Tibial artery (tissue), 4 donors: ENCODE data around the gene CEP135.
"Not testable (repeated sequence)": the region's sequence is repeated elsewhere in the genome, so short reads cannot be mapped to it uniquely, and the experiment has no call there.

Experiments used
- DNase-seq, 2 donors: peaks; one replicate each; pipeline ENCODE4 v3.0.0-alpha.2; 2019
- H3K27ac ChIP-seq, 2 donors: fragments of 200-600 bp; sonication (generic) in 1 of 2; 1 replicate in 1 of 2; 2 replicates in 1 of 2; pipeline ENCODE4 v1.5.1; 2018 to 2019; ENCODE audit warnings: mild to moderate bottlenecking in 1 of 2
- H3K27me3 ChIP-seq, 2 donors: fragments of 200-600 bp; sonication (generic) in 1 of 2; one replicate each; pipeline versions ENCODE4 v1.5.1 to v1.6.0; 2016 to 2019
- H3K36me3 ChIP-seq, 3 donors: fragments of 200-600 bp; sonication (generic) in 2 of 3; one replicate each; pipeline ENCODE4 v1.5.1; 2016 to 2019; ENCODE audit warnings: mild to moderate bottlenecking in 2 of 3
- H3K4me1 ChIP-seq, 4 donors: fragments of 200-600 bp; sonication (generic) in 2 of 4; 1 replicate in 3 of 4; 2 replicates in 1 of 4; pipeline ENCODE4 v1.5.1; 2016 to 2019
- H3K4me3 ChIP-seq, 2 donors: fragments of 200-600 bp; sonication (generic) in 1 of 2; 1 replicate in 1 of 2; 2 replicates in 1 of 2; pipeline ENCODE4 v1.5.1; 2018 to 2019; ENCODE audit warnings: mild to moderate bottlenecking in 2 of 2
- H3K9me3 ChIP-seq, 3 donors: fragments of 200-600 bp; sonication (generic) in 1 of 3; one replicate each; pipeline ENCODE4 v1.5.1; 2016 to 2019
- intact Hi-C: fragments of 100-400 bp; cut with DNase I; formaldehyde crosslinking; loops from one replicate; pipeline ENCODE4 v1.15.0; 2023; ENCODE audit warnings: low total_unique reads
- TF ChIP-seq, protein P1 (sequence below), 2 experiments: fragments of 200-600 bp in 1 of 2; fragments of 450-650 bp in 1 of 2; IDR thresholded peaks; one replicate each; pipeline ENCODE4 v1.5.1; 2017 to 2019; ENCODE audit warnings: antibody characterized with exemption in 2 of 2, mild to moderate bottlenecking in 1 of 2, moderate library complexity in 1 of 2

CEP135 gene

DNA sequence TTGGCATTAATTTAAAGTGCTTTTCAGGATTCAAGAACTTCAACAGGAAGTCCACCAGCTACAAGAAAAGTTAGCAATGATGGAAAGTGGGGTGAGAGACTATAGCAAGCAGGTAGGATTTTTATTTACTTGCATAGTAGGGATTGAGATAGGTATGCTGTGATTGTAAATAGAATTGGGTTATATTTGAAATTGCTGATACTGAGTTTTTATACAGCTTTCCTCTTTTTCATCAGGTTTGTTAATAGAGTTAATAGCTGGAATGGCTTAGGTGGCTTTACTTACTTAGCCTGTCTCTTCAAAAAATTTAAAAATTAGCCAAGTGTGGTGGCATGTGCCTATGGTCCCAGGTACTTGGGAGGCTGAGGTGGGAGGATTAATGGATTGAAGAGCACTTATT, 10.9 kb downstream of the CEP135 start:
- H3K4me1 ChIP-seq, result no peaks in the 10 kb centered on the region
- no peak overlapping the region for H3K27ac ChIP-seq
- H3K36me3 ChIP-seq, result peaks cover 9 to 40% (median 14%) of the 10 kb centered on the region in 3 donors
- no peak overlapping the region for H3K4me3 ChIP-seq
- H3K27me3 ChIP-seq, result no peaks in the 10 kb centered on the region
- DNase-seq, result no peak
- intact Hi-C loops, result no loop called here
- TF ChIP-seq, protein P1, sequence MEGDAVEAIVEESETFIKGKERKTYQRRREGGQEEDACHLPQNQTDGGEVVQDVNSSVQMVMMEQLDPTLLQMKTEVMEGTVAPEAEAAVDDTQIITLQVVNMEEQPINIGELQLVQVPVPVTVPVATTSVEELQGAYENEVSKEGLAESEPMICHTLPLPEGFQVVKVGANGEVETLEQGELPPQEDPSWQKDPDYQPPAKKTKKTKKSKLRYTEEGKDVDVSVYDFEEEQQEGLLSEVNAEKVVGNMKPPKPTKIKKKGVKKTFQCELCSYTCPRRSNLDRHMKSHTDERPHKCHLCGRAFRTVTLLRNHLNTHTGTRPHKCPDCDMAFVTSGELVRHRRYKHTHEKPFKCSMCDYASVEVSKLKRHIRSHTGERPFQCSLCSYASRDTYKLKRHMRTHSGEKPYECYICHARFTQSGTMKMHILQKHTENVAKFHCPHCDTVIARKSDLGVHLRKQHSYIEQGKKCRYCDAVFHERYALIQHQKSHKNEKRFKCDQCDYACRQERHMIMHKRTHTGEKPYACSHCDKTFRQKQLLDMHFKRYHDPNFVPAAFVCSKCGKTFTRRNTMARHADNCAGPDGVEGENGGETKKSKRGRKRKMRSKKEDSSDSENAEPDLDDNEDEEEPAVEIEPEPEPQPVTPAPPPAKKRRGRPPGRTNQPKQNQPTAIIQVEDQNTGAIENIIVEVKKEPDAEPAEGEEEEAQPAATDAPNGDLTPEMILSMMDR (IDR thresholded peaks at IDR 0.05), result no peak
- H3K9me3 ChIP-seq, result no peaks in the 10 kb centered on the region

GRCh38 chr4:55964046-55964445, 15.3 kb downstream of the CEP135 start:
- TF ChIP-seq, protein P1 (IDR thresholded peaks at IDR 0.05), result no peak
- H3K4me1 ChIP-seq, result no peaks in the 10 kb centered on the region
- no peak for DNase-seq
- no peaks in the 10 kb centered on the region for H3K9me3 ChIP-seq
- intact Hi-C loops, result no loop called here
- no peak overlapping the region for H3K4me3 ChIP-seq
- H3K36me3 ChIP-seq, result peaks cover 6 to 20% (median 17%) of the 10 kb centered on the region in 3 donors
- no peak overlapping the region for H3K27ac ChIP-seq
- H3K27me3 ChIP-seq, result no peaks in the 10 kb centered on the region

DNA sequence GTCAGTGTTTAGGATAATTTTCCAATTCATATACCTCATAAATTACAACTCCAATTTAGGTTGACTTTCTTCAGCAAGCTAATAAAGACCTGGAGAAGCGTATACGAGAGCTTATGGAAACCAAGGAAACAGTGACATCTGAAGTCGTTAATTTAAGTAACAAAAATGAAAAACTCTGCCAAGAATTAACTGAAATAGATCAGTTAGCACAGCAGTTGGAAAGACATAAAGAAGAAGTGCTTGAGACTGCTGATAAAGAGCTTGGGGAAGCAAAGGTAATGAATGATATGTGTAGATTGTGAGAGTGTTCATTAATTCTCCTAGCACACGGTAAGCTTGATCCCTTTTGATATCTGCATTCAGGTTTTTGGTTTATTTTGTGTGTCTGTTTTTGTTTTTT, 16.8 kb downstream of the CEP135 start:
- Histone ChIP-seq H3K4me1 (no peaks in the 10 kb centered on the region), H3K36me3 (peaks cover 6 to 21% (median 17%) of the 10 kb centered on the region in 3 donors), H3K9me3 (no peaks in the 10 kb centered on the region), H3K4me3 (no peak overlapping the region), H3K27me3 (no peaks in the 10 kb centered on the region), H3K27ac (no peak overlapping the region)
- intact Hi-C loops, result no loop called here
- no peak for DNase-seq
- TF ChIP-seq, protein P1 (IDR thresholded peaks at IDR 0.05), result no peak

- H3K27me3 ChIP-seq, H3K4me1 ChIP-seq, H3K27ac ChIP-seq, H3K9me3 ChIP-seq, DNase-seq, intact Hi-C loops, H3K4me3 ChIP-seq: not testable (repeated sequence)
- H3K36me3 ChIP-seq, result peaks cover 6 to 21% (median 17%) of the 10 kb centered on the region in 3 donors
Observed at GRCh38 chr4:55966324-55966723, 17.6 kb downstream of the CEP135 start.

DNA sequence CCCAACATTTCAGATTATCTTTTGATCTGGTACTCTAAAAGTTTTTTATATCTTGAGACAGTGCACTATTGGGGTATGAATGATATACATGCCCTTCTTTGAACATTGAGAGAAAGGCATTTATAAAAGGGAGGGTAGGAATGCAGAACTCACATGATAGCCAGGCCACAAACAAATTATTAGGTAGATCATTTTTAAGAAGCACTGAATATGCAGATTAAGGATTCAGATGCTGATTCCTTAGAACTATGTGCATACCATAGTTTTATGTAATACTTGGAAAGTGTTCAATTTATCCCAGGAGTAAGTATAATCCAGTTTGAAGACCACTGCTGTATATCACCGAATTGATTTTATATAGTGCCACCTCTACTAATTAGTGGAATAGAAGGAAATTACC, 18.6 kb downstream of the CEP135 start:
- TF ChIP-seq, protein P1 (IDR thresholded peaks at IDR 0.05), result no peak
- intact Hi-C loops, result no loop called here
- DNase-seq, result no peak

DNA sequence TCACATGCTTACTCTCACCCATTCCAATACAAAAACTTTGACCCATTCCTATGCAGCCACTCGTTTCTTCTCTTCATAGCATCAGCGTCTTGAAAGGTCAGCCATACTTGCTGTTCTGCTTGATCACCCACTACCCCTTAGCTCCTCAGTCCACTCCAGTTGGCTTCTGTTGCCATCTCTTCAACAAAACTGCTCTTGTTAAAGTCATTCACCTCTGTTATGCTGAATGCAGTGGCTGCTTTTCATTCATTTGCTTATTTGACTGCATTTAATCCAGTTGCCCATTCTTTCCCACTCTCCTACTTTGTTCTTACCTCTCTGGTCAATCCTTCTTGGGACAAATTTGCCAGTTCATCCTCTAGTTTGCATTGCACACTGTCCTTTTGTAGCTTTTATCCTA, 24.9 kb downstream of the CEP135 start:
- TF ChIP-seq, protein P1 (IDR thresholded peaks at IDR 0.05), result no peak
- no peak overlapping the region for H3K4me3 ChIP-seq
- no peaks in the 10 kb centered on the region for H3K27me3 ChIP-seq
- H3K36me3 ChIP-seq, result peaks cover 0 to 34% (median 4%) of the 10 kb centered on the region in 3 donors
- H3K4me1 ChIP-seq, result no peaks in the 10 kb centered on the region
- intact Hi-C loops, result no loop called here
- no peak overlapping the region for H3K27ac ChIP-seq
- no peaks in the 10 kb centered on the region for H3K9me3 ChIP-seq
- no peak for DNase-seq

More for the DNA sequence above, 18.6 kb downstream of the CEP135 start:
- Histone ChIP-seq H3K4me1 (no peaks in the 10 kb centered on the region), H3K27ac (no peak overlapping the region), H3K9me3 (no peaks in the 10 kb centered on the region), H3K27me3 (no peaks in the 10 kb centered on the region), H3K36me3 (peaks cover 6 to 25% (median 17%) of the 10 kb centered on the region in 3 donors), H3K4me3 (no peak overlapping the region)
